Stimulated activated CD8-positive, alpha-beta memory T cell treated with anti-CD3 and anti-CD28 coated beads, Interleukin-12 subunit alpha, Interleukin-12 subunit beta, amount 100 ng/mL, for 1 hour (primary cell): Measurements from ENCODE around the gene SEC24D.
"Not testable (repeated sequence)": the region's sequence is repeated elsewhere in the genome, so short reads cannot be mapped to it uniquely, and the experiment has no call there.

Experiments
- DNase-seq: peaks from one replicate; pipeline ENCODE4 v3.0.0-alpha.2; 2020; ENCODE audit warnings: low read depth

SEC24D gene

DNA sequence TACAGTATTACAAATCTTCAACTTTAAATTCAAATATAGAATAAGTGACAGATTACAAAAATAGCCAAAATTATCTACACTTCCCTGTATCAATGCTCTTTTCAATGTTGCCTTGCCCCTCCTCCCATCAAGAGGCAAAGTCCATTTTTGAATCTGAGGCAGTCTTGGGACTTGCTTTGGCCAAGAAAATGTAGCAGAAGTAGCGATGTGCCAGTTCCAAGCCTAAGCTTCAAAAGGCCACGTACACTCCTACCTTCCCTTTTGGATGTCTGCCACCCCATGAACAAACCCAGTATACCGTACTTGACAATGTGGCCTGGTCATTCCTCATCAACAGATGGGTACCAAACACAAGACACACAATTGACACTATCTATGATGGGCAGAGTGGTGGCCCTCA, 24.1 kb downstream of the SEC24D start:
- DNase-seq = no peak

DNA sequence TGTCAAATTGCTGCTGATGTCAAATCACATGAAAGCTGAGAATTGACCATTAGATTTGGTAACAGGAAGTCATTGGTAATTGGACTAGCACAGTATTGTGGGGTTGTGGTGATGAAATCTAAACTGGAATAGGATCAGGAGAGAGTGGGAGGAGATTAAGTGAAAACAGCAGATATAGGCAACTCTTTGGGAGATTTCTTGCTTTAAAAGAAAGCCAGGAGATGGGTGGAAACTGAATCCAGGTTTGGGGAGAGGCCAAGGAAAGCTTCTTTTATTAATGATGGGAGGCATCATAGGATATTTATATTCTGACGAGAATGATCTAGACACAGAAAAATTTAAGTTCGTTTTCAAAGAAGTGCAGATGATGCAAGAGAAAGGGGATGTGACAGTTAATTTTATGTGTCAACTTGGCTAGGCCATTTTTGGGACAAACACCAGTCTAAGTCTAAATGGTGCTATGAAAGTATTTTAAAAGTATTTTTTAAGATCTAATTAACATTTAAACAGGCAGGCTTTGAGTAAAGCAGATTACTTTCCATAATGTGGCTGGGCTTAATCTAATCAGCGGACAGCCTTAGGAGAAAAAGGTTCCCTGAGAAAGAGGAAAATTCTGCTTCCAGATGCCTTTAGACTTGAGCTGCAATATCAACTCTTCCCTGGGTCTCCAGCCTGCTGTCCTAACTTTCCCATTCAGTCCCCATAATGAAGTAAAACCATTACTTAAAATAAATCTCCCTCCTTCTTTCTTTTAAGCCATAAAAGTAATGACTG, 24.7 kb downstream of the SEC24D start:
- no peak for DNase-seq

DNA sequence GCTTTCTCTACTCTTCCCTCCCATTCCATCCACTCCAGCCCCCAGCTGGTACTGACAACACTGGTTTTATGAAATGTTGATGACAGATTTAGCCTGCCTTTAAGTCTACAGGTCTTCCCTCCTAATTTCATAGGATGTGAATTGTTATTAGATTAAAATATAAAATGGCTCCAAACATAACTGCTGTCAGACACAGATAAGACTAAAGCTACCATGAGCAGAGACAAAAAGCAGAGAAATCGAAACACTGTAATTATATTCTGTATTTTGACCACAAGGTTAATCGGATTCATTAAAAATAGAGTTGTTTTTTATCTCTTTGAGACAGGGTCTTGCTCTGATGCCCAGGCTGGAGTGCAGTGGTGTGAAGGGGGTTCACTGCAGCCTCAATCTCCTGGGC, 28.3 kb downstream of the SEC24D start:
- DNase-seq = no peak

DNA sequence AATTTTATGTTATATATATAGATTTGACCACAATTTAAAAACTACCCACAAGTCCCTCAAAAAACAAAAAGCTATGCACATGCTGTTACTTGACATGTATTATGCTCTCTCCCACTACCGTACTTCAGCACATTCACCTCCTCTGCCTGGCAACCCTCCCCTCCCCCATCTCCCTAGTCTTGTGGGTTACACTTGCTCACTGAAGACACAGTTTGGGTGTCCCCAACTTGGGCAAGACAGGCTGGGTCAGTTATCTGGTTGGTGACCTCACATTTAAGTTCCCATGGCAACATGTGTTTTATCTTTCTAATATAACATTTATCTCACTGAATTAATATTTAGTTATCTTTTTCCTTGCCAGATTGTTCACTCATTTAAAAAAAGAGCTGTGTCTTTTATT, 32.7 kb downstream of the SEC24D start:
- DNase-seq = no peak

DNA sequence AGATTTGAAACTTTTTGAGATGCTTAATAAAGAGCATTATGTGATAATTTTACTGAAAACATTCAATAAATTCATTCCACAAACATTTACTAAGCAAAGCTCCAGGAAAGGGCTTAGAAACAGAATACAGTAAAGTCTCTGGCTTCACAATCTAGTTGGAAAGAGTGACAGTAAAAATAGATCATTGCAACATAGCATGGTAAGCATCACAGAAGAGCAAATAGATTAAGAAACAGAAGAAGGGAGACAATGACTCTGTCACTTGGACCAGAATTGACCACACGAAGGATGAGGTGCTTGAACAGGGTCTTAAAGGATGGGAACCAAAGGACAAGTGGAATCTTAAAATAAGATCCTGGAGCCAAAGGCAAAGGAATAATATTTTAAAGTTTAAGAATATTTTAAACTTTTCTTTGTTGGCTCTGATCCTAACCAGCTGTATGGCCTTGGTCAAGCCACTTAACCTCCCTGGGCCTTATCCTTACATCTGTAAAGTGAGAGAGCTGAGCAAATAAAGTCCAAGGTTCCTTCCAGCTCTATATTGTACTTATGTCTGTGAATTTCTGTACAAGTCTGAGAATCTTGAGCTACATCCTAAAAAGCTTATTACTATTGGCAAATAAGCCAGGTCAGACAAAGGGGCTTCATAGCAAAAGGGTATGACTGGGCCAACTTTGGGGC, 33.9 kb downstream of the SEC24D start:
- no peak for DNase-seq

DNA sequence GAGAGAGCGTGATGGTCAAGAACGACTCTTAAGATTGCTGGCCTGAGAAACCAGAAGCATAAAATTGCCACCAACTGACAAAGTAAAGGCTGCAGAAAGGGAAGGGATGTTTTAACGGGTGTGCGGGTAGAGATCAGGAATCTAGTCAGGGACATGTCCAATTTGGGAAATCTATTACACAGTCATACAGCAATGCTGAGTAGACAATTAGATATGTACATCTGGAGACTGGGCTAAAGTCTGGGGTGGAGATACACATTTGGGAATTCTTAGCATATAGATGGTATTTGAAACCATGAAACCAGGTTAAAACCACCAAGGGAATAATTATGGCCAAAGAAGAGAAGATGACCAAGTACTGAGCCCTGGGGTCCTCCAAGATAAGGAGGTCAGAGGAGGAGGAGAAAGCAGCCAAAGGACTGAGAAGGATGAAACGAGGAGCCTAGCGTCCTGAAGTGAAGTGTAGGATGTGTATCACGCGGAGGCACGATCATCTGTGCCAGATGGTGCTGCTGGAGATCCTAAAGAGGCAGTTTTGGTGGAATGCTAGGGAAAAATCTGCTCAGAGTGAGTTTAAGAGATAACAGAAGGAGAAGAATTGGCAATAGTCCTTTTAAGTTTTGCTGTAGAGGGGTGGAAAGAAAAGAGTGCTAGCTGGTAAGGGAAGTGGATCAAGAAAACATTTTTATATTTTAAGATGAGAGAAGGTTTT, 36.5 kb downstream of the SEC24D start:
- no peak for DNase-seq

DNA sequence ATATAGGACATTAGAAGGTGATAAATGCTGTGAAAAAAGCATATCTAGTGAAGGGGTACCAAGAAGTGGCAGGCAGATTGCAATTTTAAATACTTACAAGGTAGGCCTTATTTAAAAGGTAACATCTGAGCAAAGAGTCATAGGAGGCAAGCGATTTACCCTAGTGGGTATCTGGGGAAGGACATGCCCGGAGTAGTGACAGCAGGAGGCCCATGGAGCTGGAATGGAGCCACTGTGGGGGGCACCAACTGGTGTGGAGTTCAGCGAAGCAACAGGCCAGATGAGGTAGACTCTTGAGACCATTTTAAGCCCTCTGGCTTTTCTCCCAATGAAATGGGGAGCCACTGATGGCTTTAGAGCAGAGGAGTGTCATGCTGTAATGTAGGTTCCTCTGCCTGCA, 37.3 kb downstream of the SEC24D start:
- no peak for DNase-seq

DNA sequence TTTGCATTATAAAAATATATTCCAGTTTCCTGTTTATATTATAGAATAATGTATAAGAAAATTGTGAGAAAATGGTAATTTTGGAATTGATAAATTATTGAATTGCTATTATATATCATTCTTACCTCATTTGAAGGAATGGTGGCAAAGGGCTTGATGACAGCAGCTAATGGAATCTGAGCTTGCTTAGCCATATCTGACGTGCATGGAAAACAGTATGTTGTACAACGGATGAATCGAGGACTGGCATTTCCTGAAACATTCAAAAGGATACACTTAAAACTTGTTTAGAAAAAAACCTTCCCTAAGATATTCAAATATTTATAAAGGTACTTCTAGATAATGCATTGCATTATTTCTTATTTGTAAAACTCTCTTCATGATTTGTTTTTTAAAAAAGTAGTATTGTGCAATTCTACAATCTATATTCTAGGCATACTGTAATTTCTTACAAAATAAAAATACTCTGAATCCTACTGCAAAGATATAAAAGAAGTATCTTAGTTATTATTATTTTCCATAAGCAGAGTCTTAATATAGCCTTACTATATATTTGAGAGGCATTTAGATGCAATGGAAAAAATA, 38.3 kb downstream of the SEC24D start:
- DNase-seq = no peak

DNA sequence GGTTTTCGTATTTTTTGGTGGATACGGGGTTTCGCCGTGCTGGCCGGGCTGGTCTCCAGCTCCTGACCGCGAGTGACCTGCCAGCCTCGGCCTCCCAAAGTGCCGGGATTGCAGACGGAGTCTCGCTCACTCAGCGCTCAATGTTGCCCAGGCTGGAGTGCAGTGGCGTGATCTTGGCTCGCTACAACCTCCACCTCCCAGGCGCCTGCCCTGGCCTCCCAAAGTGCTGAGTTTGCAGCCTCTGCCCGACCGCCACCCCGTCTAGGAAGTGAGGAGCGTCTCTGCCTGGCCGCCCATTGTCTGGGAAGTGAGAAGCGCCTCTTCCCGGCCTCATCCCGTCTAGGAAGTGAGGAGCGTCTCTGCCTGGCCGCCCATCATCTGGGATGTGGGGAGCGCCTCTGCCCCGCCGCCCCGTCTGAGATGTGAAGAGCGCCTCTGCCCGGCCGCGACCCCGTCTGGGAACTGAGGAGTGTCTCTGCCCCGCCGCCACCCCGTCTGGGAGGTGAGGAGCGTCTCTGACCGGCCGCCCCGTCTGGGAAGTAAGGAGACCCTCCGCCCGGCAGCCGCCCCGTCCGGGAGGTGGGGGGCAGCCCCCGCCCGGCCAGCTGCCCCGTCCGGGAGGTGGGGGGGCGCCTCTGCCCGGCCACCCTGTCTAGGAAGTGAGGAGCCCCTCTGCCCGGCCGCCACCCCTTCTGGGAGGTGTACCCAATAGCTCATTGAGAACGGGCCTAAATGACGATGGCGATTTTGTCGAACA, 44.1 kb downstream of the SEC24D start:
- DNase-seq = not testable (repeated sequence)

DNA sequence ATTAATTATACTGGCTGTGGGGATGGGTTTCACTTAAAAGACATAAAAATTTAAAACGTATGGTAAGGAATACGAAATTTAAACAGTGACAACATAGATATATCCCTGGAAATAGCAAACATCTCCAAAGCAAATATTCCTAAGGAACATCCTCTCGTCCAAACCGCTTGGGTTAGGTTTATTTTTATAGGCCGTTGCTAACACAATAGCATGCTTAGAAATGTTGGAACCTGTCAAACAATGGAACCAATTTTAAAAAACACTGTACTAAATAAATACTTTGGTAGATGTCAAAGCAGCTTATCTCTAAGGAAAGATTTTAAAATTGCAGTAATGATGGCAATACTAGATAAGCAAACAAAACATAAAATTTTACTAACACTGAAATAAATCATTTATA, 45.4 kb downstream of the SEC24D start:
- no peak for DNase-seq

DNA sequence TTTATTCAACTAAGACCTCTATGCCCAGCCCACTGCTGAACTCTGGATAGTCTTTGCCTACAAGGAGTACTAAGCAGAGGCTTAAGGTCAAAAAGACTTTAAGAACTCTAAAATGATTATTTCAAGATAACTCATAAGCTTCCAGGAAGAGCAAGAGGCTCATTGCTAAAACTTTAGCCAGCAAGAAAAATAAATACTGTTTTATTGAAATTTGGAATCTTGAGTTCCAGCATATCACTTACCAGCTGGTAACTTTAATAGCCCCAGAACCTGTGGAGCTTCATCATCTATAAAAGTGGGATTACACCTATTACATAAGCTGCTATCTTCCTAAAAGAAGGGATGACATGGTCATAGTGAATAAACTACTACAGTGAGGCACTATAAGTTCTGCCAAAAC, 47.0 kb downstream of the SEC24D start:
- no peak for DNase-seq

DNA sequence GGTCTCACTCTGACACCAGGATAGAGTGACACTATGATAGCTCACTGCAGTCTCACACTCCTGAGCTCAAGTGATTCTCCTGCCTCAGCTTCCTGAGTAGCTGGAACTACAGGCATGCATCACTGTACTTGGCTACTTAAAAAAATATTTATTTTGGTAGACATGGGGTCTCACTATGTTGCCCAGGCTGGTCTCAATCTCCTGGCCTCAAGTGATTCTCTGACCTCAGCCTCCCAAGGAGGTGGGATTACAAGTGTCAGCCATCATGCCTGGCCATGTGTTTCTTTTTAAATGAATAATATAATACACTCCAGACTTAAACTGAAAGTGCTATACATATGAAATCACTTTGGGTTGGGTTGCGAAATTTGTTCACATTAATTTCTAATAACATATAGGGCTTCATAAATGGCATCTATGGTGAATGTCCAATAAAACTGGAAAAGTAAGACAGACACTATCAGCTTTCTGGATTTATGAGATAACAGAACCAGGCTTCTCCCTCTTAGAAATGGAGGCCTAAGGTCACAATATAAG, 48.0 kb downstream of the SEC24D start:
- no peak for DNase-seq

DNA sequence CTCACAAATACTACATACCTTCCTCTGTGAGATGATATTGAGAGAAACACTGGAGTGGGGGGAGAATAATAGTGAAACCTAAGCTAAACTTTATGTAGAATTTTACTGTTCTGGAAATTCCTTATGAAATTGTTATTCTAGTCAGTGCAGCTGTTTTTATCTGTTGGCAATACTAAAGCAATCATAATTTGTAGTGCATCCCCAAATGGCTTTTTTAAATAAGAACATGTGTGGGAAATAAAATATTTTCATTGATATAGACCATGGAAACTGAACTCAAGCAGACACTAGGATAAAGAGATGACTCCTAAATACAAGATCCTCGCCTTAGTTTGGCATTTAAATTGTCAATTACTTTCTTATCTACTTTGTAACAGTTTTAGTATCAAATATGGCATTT, 51.1 kb downstream of the SEC24D start:
- DNase-seq = no peak

DNA sequence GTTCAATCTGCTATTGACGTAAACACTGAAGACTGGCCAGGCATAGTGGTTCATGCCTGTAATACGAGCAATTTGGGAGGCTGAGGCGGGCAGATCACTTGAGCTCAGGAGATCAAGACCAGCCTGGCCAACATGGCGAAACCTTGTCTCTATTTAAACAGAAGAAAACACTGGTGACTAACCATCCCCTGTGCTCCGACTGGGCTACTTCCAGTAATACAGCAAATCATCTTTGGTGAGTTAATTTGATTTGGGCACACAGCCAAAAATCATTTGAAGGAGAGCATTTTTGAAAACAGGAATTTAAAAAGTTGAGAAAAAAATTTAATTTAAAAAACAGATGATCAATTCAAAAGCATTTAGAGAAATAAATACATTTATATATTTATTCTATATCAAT, 52.0 kb downstream of the SEC24D start:
- no peak for DNase-seq

DNA sequence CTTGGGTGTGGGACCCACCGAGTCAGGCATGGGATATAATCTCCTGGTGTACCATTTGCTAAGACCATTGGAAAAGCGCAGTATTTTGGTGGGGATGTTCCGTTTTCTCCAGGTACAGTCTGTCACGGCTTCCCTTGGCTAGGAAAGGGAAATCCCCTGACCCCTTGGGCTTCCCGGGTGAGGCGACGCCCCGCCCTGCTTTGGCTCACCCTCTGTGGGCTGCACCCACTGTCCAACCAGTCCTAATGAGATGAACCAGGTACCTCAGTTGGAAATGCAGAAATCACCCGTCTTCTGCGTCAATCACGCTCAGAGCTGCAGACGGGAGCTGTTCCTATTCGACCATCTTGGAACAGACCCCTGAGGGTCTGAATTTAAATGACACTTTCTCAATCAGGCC, 53.0 kb downstream of the SEC24D start:
- DNase-seq = not testable (repeated sequence)

DNA sequence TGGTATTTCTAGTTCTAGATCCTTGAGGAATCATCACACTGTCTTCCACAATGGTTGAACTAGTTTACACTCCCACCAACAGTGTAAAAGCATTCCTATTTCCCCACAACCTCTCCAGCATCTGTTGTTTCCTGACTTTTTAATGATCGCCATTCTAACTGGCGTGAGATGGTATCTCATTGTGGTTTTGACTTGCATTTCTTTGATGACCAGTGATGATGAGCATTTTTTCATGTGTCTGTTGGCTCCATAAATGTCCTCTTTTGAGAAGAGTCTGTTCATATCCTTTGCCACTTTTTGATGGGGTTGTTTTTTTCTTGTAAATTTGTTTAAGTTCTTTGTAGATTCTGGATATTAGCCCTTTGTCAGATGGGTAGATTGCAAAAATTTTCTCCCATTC, 58.3 kb downstream of the SEC24D start:
- not testable (repeated sequence) for DNase-seq

DNA sequence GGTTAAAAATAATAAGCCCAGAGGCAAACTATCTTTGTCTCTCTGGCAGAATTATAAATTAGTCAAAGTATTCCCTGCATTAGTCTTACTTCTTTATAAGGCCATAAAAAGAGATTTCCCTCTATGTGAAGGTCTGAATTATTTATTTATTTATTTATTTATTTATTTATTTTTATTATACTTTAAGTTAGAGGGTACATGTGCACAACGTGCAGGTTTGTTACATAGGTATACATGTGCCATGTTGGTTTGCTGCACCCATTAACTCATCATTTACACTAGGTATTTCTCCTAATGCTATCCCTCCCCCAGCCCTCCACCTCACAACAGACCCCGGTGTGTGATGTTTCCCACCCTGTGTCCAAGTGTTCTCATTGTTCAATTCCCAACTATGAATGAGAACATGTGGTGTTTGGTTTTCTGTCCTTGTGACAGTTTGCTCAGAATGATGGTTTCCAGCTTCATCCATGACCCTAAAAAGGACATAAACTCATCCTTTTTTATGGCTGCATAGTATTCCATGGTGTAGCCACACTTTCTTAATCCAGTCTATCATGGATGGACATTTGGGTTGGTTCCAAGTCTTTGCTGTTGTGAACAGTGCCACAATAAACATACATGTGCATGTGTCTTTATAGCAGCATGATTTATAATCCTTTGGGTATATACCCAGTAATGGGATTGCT, 58.8 kb downstream of the SEC24D start:
- DNase-seq = not testable (repeated sequence)

DNA sequence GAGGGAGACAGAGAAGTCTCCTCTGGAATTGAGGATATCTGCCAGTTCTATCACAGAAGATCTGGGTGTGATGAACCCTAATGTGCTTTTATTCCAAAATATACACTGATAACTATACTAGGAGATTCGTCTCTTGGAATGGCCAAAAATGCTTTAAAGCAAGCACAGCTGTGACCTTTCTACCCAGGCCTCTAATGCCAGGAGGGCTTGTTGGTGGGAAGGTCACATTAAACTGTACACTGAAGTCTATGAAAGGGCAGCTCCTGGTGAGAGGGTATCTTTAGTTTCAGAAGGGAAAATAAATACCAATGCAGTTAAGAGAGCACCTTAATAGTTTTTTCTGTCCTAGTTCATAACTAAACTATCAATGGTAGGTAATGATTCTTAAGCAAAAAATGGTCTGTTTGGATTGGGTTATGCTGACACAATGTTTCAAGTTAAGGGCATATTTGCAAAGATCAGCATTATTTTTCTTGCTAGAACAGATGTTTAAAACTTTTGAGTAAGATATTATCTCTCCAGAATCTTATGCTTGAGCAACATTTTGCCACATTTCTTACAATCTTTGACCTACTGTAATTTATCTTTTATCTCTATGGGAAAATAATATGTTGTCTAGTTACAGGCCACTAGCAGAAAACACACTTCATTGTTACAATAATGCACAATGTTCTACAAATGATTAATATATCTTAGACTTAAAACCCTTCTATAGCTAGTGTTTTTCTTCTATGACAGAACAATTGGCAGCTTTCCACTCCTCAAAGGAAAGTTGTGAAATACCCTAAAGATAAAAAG, 59.6 kb downstream of the SEC24D start:
- no peak for DNase-seq

DNA sequence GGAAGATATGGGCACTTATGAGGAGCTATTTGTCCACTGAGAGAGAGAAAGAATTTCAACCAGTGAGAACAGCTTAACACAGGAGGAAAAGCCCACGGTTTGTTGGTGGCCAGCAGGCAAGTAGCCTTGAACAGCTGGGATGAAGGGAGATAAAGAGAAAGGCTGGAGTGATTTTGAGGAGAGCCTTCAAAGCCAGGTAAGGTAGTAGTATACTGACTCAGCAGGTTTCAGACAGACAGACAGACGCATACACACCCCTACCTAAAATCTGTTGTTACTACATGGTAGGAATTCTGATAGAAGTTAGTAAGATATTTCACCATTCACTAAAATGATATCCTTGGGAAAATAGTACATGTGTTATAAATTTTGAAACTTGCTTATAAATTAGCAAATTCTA, 60.5 kb downstream of the SEC24D start:
- no peak for DNase-seq

DNA sequence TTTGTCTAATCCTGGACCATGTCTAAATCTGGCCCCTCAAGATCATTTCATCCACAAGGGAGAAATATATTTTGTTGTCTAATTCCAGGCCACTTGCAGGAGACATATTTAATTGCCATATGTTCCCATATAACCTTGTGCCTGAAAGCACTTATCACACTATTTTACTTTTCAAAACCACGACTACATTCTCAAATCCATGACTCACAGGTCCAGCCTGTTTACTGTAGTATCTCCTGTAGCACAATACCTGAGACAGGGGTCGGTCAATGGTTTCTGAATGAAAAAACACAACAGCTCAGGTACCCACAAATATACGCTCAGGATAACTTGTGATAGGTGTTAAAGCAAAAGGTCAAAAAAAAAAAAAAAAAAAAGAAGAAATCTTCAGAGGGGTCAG, 60.9 kb downstream of the SEC24D start:
- no peak for DNase-seq
